HCEC 1CT (cell line): Measurements from ENCODE around the gene TCOF1.
"Not testable (repeated sequence)": the region's sequence is repeated elsewhere in the genome, so short reads cannot be mapped to it uniquely, and the experiment has no call there.

Experiments used
- DNase-seq: peaks from one replicate; pipeline ENCODE4 v3.0.0-alpha.2; 2017

TCOF1 gene

DNA sequence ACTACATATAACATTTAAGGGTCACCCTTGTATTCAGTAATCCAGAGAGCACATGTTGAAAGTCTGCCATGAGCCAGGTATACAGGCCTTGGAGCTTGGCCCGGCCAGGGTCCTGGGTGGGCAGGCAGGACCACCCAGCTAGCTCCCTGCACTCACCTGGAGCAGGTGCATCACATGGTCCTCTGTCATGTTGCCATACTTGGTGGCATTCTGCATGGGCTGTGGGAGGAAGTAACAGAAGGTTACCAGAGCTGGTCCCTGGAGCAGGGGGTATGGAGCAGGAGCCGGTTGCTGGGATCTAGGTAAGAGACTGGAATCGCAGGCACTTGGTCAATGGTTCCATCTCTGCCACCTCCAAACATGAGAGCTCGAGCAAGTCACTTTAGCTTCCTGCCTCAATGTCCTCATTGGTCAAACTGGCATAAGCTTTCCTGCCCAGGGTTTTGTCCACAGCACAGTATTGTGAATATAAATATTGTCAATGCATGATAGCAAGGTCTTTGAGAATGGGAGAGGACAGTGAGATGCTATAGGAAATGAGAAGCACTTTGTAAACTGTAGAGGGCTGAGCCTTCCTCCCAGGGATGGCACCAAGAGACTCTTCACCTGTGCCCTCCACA lies 48.7 kb downstream of the TCOF1 start:
- DNase-seq: no peak

DNA sequence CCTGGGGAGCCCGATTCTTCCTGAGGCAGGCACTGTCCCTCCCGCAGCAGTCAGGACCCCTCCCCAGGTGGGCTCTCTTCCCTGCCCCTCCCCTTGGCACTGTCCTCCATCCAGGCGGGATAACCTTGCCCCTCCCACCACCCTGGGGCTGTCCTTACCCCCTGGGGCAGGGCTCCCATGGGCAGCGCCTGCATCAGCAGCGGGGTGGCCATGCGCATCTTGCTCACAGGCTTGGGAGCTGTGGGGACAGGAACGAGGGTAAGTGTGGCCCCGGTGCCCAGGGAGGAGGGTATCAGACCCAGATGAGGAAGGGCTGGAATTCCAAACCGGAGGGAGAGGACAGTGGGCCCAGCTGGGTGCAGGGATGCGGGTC lies 49.2 kb downstream of the TCOF1 start:
- DNase-seq: no peak

DNA sequence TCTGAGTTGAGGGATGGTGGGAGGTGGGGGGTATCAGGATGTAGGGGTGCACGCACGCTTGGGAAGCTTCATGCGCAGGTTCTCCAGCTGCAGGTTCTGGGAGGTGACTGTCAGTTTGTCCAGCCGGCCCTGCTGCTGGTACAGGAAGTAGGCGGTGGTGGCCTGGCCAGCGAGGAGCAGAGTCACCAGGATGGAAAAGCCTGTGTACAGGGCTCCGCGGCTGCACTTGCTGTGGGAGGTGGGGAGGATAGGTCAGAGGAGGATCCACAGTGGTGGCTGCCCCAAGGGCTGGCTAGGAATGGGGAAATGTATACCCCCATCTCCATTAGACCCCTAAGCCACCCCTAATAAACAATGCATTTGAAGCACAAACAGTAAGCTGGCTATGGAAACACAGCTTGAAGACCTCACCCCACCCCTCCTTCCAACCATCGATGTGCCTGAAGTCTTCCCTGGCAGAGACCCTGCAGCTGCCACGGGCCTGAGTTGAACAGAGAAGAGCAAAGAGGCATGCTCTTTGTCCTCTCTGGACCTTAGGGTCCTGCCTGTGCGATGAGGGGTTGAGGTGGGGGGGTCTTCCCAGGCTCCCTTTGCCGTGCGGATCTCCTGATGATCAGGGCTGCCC lies 49.7 kb downstream of the TCOF1 start:
- no peak for DNase-seq

DNA sequence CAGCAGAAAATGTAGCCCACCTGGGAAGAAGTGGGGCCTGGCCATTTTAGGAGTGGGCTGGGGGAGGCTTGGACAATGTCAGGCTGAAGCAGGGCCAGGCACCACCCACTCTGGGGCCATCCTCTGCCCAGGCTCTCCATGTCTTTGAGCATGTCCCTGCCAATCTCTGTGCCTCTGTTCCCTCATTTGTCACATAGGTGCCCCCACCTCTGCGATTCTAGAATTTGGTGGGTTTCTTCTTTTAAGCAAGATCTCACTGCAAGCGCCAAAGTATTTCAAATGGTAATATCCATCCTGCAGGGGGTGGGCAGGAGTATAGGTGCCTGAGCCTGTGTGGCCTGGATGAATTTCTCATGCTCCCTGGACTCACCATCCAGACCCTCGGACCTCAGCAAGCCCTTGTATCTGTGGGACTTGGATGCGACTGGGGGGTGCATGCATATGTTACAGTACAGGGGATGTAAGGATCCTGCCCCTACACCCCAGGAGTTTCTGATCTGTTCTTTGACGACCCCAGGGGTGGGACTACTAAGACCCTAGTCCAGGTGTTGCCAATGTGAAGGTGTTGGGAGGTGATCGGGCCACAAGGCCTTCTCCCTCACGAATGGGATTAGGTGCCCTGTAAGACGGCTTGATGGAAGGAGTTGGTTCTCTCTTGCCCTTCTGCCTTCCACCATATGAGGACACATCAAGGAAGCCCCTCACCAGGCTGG lies 50.9 kb downstream of the TCOF1 start:
- no peak for DNase-seq

DNA sequence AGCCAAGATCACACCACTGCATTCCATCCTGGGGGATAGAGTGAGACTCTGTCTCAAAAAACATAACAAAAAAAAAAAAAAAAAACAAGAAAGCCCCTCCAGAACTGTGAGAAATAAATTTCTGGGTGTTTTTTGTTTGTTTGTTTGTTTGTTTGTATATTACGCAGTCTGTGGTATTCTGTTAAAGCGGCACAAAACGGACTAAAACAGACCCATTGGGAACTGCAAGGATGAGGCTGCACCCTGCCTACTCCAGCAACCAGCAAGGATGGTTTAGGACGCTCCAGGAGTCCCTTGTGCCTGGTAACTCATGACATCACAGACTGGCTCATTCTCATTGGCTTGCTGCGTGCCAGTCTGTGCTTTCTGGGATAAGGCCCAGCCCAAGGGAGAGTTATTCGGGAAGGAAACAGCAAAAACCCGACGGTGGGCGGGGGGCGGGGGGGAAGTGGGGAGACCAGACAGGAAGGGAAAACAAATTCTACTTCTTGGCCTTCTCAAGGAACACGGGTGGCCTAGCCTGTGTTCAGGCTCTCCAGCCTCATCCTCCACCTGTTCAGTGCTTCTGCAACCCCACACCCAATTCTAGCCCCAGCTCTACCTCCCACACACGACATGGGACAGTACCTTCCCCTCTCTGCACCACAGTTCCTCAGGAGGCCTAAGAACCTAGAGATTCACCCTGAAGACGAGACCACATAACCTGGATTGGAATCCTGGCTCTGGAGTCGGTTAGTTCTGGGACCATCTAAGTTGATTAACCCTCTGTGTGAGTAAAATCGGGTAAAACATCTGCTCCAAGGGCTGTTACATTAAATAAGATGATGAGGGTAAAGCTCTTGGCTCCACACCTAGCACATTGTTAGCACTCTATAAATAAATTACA lies 52.4 kb downstream of the TCOF1 start:
- peak; percentile 87 for DNase-seq

DNA sequence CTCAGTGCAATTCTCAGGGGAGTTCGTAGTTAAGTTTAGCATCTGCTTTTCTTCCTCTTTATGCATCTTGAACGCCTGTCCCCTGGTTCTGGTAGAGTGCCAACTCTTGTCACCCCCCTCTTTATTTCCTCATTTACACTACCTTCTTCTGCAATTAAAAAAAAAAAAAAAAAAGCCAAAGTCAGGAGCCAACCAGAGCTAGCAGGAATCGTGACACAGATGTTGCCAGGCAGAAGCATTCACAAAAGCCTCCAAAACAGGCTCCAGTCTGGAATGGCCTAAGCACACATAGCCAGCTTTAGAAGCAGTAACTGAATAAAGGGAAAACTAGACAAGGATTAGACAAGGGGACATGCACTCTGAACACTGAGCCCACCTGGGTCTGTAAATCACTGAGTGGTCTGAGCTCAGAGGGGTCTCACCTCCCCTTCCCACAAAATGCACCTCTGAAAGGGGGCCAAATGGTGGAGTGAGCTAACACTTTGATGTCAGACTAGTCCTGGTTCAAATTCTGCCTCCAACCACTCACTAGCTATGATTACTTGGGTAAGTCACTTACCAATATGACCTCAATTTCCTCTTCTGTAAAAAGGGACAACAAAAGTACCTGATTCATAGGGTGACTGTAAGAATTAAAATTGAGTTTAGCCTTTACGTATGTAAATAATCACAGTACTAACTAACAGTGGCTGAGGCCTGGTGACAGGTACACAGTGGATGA lies 53.2 kb downstream of the TCOF1 start:
- peak; percentile 66 for DNase-seq

DNA sequence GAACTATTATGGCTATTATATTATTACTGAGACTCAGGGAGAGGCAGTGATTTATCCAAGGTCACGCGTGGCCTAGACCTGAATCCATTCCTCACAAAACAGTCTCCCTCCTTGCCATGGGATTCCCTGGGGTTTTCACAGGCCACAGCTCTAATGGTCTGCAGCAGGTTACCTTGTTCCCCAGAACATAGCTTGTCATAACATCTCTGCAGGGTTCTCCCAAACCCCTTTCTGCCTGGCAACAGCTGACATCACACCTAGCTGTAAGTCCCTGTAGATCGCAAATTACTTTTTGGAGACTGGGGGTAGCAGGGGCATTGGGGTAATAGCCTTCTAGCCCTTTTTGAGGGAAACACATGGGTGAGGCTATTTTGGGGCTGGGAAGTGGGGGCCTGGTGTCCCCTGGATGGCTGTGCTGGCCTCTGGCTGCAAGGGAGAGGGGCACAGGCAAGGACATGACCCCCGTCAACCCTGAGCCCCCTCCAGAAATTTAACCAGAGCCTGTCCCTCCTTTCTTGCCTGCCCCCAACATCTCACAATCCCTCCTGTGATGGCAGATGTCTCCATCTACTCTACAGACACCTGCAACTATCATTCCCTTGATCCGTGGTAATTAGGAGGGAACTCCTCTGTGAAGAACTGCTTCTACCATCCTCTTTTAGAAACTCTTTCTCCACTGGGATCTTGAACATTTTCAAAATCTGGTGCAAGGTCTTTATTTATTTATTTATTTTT lies 53.9 kb downstream of the TCOF1 start:
- DNase-seq: no peak

DNA sequence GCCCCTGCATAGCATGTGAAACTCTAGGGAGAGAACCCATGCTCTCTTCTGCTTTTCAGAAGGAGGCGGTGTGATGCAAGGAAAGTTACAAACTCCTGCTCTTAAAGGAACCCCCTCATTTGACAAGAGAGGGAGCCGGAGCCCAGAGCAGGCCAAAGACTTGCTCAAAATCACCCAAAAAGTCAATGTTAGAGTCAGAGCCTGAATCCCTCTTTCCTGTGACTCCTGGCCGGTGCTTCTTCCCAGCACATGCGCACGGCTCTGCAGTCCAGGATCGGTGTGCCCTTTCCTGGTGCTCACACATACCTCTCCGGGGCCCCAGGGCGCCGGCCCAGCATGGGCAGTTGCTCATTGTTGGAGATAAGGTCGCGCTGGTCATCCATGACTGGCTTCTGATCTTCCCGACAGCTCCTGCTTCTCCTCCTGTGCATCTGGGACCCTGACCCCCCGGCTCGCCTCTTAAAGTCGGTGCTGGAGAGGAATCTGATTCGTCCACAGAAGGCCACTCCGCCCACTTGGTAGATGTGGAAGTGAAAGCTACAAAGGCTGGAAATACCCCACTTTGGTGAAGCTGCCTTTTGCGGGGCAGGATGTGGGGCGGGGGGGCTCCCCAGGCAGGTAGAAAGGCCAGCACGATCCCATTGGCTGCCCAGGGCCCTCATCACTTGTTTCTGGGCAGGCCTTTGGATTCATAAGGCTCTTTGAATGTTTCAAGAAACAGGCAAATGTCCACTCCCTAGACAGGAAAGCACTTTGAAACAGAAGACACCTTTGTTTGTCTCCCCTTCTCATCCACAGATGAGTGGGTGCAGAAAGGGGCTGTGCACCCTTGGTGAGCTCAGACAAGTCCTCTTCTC lies 55.0 kb downstream of the TCOF1 start, which contains the start of gene CD74:
Gene CD74, minus strand, starts transcription at position 592 of the 857 bp plus-strand sequence. Its CDS starts 161 bp downstream, at position 431.
- DNase-seq: no peak

DNA sequence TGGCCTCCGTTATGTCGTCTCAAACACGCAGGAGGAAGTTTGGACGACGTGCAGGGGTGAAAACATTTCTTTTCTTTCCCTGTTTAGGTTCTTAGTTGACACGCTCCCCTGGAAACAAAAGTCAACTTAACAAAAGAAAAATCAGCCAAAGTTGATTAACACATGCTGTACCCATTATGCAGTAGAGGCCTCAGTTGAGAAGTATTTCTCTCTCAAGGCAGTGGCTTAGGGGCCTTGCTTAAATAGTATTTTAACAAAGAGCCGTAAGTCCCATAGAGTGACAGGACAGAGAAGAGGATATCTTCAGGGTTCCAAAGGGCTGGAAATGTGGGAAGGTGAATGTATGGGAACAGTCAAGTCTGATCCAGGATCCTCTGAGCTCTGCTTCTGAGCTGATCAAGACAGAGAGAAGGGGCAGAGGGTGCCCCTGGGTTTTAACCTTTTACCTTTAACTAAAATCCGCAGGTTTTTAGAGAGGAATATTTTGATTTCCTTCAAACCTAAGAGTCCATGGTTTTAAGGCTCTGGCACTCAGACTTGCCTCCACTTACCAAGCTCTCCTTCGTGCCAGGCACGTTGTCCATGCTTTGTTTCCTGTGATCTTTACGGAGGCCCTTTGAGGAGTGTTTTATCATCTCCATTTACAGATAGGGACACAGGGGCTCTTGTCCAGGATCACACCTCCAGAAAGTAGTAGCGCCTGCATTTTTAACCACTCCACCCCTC lies 55.8 kb downstream of the TCOF1 start:
- DNase-seq: no peak

DNA sequence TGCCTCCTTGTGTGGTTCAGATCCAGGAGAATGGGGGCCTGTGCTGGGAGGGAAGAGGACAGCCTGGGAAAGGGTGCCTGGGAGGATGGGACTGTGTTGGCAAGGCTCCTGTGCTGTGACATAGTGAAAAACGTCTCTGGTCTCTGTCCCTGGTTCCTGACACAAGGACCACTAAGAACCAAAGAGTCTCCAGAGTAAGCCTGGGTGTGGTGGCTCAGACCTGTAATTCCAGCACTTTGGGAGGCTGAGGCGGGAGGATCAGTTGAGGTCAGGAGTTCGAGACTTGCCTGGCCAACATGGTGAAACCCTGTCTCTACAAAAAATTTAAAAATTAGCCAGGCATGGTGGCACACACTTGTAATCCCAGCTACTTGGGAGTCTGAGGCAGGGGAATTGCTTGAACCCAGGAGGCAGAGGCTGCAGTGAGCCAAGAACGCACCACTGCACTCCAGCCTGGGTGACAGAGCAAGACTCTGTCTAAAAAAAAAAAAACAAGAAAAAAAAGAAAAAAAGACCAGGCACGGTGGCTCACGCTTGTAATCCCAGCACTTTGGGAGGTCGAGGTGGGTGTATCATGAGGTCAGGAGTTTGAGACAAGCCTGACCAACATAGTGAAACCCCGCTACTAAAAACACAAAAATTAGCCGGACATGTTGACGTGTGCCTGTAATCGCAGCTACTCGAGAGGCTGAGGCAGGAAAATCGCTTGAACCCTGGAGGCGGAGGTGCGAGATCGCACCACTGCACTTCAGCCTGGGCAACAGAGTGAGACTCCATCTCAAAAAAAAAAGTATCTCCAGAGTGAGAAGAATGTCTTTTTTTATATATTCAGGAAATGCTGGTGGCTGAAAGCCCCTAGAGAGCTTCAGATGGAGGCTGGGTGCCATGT lies 56.6 kb downstream of the TCOF1 start:
- not testable (repeated sequence) for DNase-seq

DNA sequence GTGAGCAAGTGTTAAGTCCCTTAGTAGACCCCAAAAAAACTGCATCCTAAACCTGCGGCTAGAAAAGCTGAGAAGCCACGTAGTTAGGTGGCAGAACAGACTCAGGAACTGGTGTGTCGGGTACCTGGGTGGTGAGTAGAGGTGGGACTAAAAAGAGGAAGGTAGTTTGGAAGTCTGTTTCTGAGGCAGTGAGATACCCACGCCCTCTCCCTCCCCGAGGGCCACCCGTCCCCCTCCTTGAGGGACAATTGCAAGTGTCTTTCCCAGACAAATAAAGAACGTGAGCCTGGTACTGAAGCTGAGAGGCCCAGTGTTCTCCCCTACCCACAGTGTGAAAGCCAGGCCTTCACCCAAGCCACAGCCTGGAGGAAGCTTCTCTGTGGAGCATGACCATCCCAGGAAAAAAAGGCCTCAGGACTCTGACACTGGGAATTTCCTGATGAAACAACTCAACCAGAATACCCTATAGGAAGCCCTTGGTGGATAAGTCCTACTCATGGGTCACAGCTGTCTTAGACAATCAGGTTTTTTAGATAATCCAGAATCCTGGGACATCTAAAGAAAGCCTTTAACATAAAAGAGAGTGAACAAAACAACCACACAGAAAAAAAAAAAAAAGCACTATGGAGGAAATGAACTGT lies 62.3 kb downstream of the TCOF1 start:
- no peak for DNase-seq

DNA sequence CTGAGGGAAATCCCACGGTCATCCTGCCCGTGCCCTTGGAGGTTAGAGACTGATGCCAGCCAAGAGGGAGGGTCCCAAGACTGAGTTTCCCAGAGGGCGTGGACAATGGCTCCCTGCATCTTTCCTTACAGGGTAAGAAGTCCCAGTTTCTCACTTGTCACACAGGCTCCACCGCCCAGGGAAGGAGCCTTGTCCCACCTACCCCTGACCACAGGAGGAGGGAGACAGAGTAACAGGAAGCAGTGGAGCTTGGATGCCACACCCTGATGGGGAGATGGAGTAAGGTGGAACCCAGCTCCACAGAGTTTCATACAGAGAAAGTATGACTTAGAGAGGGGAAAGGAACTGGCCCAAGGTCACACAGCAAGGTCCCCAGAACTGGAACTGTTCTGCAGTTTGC lies 64.6 kb downstream of the TCOF1 start:
- DNase-seq: no peak

DNA sequence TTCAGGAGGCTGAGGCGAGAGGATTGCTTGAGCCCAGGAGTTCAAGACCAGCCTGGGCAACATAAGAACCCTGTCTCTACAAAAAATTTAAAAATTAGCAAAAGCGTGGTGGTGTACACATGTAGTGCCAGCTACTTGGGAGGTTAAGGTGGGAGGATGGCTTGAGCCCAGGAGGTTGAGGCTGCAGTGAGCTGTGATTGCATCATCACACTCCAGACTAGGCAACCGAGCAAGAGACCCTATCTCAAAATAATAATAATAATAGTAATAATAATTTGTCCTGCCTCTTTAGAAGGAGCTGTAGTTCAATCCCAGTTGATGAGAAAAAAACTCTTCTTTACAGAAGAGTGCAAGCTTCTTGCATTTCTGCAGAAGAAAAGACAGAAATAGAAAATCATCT lies 65.3 kb downstream of the TCOF1 start:
- DNase-seq: no peak

DNA sequence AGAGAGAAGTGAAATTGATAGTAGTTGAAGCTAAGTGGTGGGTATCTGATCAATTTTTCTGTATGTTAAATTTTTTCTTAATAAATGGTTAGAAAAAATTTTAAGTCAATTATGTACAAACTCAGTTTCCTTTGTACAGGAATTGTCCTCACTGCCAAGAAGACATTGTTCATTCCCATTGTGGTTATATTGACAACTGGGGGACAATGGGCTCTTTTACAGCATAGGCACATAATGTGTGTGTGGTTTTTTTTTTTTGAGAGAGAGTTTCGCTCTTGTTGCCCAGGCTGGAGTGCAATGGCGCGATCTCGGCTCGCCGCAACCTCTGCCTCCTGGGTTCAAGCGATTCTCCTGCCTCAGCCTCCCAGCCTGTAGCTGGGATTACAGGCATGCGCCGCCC lies 68.7 kb downstream of the TCOF1 start:
- DNase-seq: not testable (repeated sequence)

DNA sequence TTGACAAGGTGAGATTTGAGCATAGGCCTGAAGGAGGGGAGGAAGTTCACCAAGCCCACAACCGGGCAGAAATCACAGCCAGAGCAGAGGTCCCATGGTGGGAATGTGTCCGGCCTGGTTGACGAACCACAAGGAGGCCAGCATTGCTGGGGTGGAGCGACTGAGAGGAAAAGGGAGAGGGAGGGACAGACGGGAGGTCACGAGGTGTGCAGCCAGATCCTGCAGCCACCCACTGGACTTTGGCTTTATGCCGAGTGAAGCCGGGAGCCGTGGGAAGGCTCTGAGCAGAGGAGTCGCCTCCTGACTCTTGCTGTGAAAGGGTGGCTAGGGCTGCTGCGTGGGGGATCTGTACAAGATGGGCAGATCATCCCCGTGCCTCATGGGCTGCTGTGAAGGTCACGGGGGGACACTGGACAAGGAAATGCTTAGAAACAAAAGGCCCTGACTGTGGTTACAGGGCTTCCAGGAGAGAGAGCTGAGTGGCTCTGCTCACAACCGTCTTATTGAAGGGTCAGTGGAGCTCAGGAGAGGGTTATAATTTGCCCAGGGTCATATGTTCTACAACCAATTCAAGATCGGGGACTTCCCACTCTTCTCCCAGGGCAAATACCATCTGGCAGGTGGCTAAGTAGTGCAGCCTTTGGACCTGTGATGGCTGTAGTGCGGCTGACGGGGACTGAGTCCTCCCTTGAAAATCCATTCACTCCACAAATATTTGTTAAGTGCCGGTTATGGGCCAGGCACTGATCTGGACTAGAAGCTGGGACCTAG lies 70.8 kb downstream of the TCOF1 start:
- DNase-seq: no peak

DNA sequence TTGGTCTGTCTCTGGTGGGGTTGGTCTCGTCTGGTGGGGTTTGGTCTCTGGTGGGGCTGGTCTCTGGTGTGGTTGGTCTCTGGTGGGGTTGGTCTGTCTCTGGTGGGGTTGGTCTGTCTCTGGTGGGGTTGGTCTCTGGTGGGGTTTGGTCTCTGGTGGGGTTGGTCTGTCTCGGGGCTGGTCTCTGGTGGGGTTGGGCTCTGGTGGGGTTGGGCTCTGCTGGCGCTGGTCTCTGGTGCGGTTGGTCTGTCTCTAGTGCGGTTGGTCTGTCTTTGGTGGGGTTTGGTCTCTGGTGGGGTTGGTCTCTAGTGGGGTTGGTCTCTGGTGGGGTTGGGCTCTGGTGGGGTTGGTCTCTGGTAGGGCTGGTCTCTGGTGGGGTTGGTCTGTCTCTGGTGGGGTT lies 71.5 kb downstream of the TCOF1 start:
- no peak for DNase-seq

DNA sequence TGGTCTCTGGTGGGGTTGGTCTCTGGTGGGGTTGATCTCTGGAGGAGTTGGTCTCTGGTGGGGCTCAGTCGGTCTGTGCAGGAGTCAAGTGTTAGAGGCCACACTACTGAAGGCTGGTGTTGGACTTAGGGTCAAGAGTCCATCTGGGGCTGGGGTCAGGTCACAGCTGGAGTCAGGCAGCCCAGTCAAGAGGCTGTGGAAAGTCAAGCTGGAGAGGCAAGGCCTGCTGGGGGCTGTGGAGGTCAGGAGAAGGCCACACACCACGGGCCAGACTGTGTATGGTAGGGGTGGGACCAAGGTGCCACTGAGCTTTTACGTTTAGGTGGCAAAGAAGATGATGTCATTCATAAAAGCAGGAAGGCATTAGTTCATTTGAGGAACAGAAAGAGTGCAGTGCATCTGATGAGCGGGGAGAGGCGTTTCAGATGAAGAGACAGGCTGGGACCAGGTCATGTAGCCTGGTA lies 71.9 kb downstream of the TCOF1 start:
- DNase-seq: no peak

DNA sequence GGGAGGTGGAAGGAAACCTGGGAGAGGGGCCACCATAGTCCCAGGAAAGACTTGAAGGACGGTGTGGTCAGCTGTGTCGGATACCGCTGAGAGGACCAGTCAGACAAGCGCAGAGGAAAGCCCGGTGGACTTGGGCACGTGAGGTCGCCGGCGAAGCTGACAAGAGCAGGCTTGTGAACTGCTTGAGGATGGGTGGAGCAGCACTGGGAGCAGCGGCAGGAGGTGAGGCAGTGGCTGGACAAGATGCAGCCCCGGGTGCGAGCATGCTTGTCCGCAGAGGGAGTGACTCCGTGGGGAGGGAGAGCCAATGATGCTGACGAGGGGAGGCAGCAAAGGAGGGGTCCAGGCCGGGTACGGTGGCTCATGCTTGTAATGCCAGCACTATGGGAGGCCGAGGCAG lies 73.6 kb downstream of the TCOF1 start:
- no peak for DNase-seq
